GM18498 (cell line): ENCODE results near the gene CFAP53.
"Not testable (repeated sequence)": the region's sequence is repeated elsewhere in the genome, so short reads cannot be mapped to it uniquely, and the experiment has no call there.

Experiments
- ATAC-seq: cut with Tn5 transposase; IDR thresholded peaks from one replicate; pipeline ENCODE4 v1.9.1; 2021; ENCODE audit warnings: mild to moderate bottlenecking, moderate library complexity; ENCODE audit not compliant: unreplicated experiment

Gene CFAP53

GRCh38 chr18:50273203-50274043, 7.1 kb upstream of the CFAP53 start:
- no peak for ATAC-seq

GRCh38 chr18:50272568-50272967, 6.3 kb upstream of the CFAP53 start:
- no peak for ATAC-seq

GRCh38 chr18:50268022-50268747, 1.9 kb upstream of the CFAP53 start:
- ATAC-seq = peak; percentile 72

GRCh38 chr18:50262977-50263376, 3.3 kb downstream of the CFAP53 start:
- no peak for ATAC-seq

- no peak for ATAC-seq
These were observed 15.4 kb downstream of the CFAP53 start for GRCh38 chr18:50250935-50251334.

GRCh38 chr18:50249576-50249975, 16.7 kb downstream of the CFAP53 start:
- ATAC-seq = no peak

- ATAC-seq = no peak
These were observed 18.7 kb downstream of the CFAP53 start for GRCh38 chr18:50247561-50247960.

GRCh38 chr18:50241768-50242167, 24.5 kb downstream of the CFAP53 start:
- not testable (repeated sequence) for ATAC-seq

- no peak for ATAC-seq
These were observed 26.2 kb downstream of the CFAP53 start for GRCh38 chr18:50240080-50240563.

GRCh38 chr18:50232419-50232818, 33.9 kb downstream of the CFAP53 start:
- no peak for ATAC-seq

GRCh38 chr18:50231621-50232020, 34.7 kb downstream of the CFAP53 start:
- no peak for ATAC-seq

GRCh38 chr18:50220249-50220648, 46.0 kb downstream of the CFAP53 start:
- not testable (repeated sequence) for ATAC-seq

- peak; percentile 69 for ATAC-seq
These were observed 47.7 kb downstream of the CFAP53 start for GRCh38 chr18:50218432-50219197.

- ATAC-seq = no peak
These were observed 57.0 kb downstream of the CFAP53 start for GRCh38 chr18:50209311-50209710.

- no peak for ATAC-seq
These were observed 58.6 kb downstream of the CFAP53 start for GRCh38 chr18:50207722-50208121.

- no peak for ATAC-seq
These were observed 62.3 kb downstream of the CFAP53 start for GRCh38 chr18:50203801-50204604.

GRCh38 chr18:50201476-50202018, 64.7 kb downstream of the CFAP53 start:
- no peak for ATAC-seq

GRCh38 chr18:50199921-50200320, 66.4 kb downstream of the CFAP53 start:
- ATAC-seq = no peak

GRCh38 chr18:50199346-50199855, 66.9 kb downstream of the CFAP53 start:
- ATAC-seq = no peak

- ATAC-seq = no peak
These were observed 70.0 kb downstream of the CFAP53 start for GRCh38 chr18:50196261-50196660.
